H1 (cell line): ENCODE measurements around the gene DHX38. TPM values are rescaled to one million over a fixed set of nuclear protein-coding genes. Genes with fewer than 3 reads are reported as not detected.

ENCODE experiments used
- CTCF ChIA-PET: fragments of 300-600 bp; sonication (Branson Sonifier 250); formaldehyde crosslinking; loops from one replicate; lab custom pipeline; 2021; ENCODE audit not compliant: partially characterized antibody; lab: Charles Lee
- POLR2A ChIA-PET: fragments of 300-600 bp; sonication (Branson Sonifier 250); formaldehyde crosslinking; loops from one replicate; lab custom pipeline; 2021; ENCODE audit warnings: inconsistent platforms; ENCODE audit not compliant: partially characterized antibody; lab: Charles Lee
- DNase-seq, 2 experiments: peaks; one replicate each; pipeline versions ENCODE4 v3.0.0 to v3.0.0-alpha.2; 2010 to 2022; ENCODE audit warnings: low spot score in 2 of 2, low read depth in 1 of 2, mixed read lengths in 1 of 2
- FAIRE-seq: peaks from 2 replicates; lab custom pipeline; 2011; peaks lifted over from hg19 to GRCh38; lab: Jason Lieb, UNC
- H2AFZ ChIP-seq: 2 replicates; pipeline ENCODE4 v1.8.1; 2012; ENCODE audit warnings: low read length, inconsistent platforms
- H2AK5ac ChIP-seq: 2 replicates; pipeline ENCODE4 v1.6.1; 2013; ENCODE audit warnings: low read depth, low read length
- H2BK120ac ChIP-seq: replicated peaks from 2 replicates; pipeline ENCODE3; 2013; ENCODE audit warnings: low read depth, low read length, inconsistent platforms
- H2BK12ac ChIP-seq: 2 replicates; pipeline ENCODE4 v1.6.1; 2013; ENCODE audit warnings: low read depth, low read length
- H2BK15ac ChIP-seq: 2 replicates; pipeline ENCODE4 v1.6.1; 2013; ENCODE audit warnings: low read length
- H2BK20ac ChIP-seq: 2 replicates; pipeline ENCODE4 v1.6.1; 2013; ENCODE audit warnings: low read length
- H2BK5ac ChIP-seq: 2 replicates; pipeline ENCODE4 v1.6.1; 2013; ENCODE audit warnings: low read depth, low read length
- H3K14ac ChIP-seq: 2 replicates; pipeline ENCODE4 v1.6.1; 2013; ENCODE audit warnings: inconsistent platforms; ENCODE audit not compliant: insufficient read length
- H3K18ac ChIP-seq: 2 replicates; pipeline ENCODE4 v1.6.1; 2013; ENCODE audit warnings: low read length; ENCODE audit errors: extremely low read depth
- H3K23ac ChIP-seq: 2 replicates; pipeline ENCODE4 v1.6.1; 2013; ENCODE audit warnings: inconsistent platforms; ENCODE audit not compliant: insufficient read length
- H3K23me2 ChIP-seq: 2 replicates; pipeline ENCODE4 v1.6.1; 2013; ENCODE audit warnings: low read depth, low read length
- H3K27ac ChIP-seq: 2 replicates; pipeline ENCODE4 v1.6.1; 2011; ENCODE audit warnings: low read depth, low read length, inconsistent platforms
- H3K27me3 ChIP-seq, 4 experiments: replicated peaks in 1 of 4; 1 replicate in 1 of 4; 2 replicates in 3 of 4; pipeline versions ENCODE4 v1.6.1 to v1.8.1; 2011 to 2013; ENCODE audit warnings: low read length in 3 of 4, mild to moderate bottlenecking in 3 of 4, inconsistent platforms in 2 of 4, mixed read lengths in 2 of 4, moderate library complexity in 1 of 4; ENCODE audit not compliant: control insufficient read depth in 3 of 4, insufficient read depth in 3 of 4; ENCODE audit errors: extremely low read depth in 1 of 4
- H3K36me3 ChIP-seq, 4 experiments: 2 replicates each; pipeline versions ENCODE4 v1.6.1 to v1.8.1; 2011 to 2013; ENCODE audit warnings: mild to moderate bottlenecking in 4 of 4, low read length in 3 of 4, moderate library complexity in 2 of 4, control low read depth in 1 of 4, inconsistent platforms in 1 of 4; ENCODE audit not compliant: insufficient read depth in 4 of 4, control insufficient read depth in 2 of 4
- H3K4ac ChIP-seq: replicated peaks from 2 replicates; pipeline ENCODE3; 2013; ENCODE audit warnings: low read length, low read depth, mixed read lengths, inconsistent platforms; ENCODE audit not compliant: insufficient read length
- H3K4me1 ChIP-seq, 4 experiments: replicated peaks in 1 of 4; 1 replicate in 1 of 4; 2 replicates in 3 of 4; pipeline versions ENCODE4 v1.6.1 to v1.8.1; 2011 to 2013; ENCODE audit warnings: low read length in 3 of 4, inconsistent platforms in 2 of 4, mixed read lengths in 1 of 4; ENCODE audit not compliant: insufficient read depth in 4 of 4, control insufficient read depth in 3 of 4
- H3K4me2 ChIP-seq, 2 experiments: 2 replicates each; pipeline versions ENCODE4 v1.6.1 to v1.8.1; 2011 to 2013; ENCODE audit warnings: low read depth in 2 of 2, low read length in 2 of 2, control low read depth in 1 of 2, inconsistent platforms in 1 of 2, mild to moderate bottlenecking in 1 of 2; ENCODE audit not compliant: insufficient read depth in 1 of 2
- H3K4me3 ChIP-seq, 4 experiments: fragments of 200-600, 300-600 bp in 1 of 4; sonication (generic), shearing (Covaris generic), sonication (Bioruptor Twin) in 1 of 4; 2 replicates each; pipeline versions ENCODE4 v1.5.1 to v1.8.1; 2011 to 2016; ENCODE audit warnings: low read length in 4 of 4, low read depth in 3 of 4, control low read depth in 2 of 4, inconsistent platforms in 2 of 4, mild to moderate bottlenecking in 2 of 4, mixed read lengths in 1 of 4, moderate library complexity in 1 of 4; ENCODE audit not compliant: insufficient read depth in 2 of 4; ENCODE audit errors: extremely low read depth in 1 of 4
- H3K56ac ChIP-seq: replicated peaks from 2 replicates; pipeline ENCODE3; 2013; ENCODE audit warnings: low read depth, mild to moderate bottlenecking, mixed read lengths, low read length, inconsistent platforms; ENCODE audit not compliant: insufficient read length
- H3K79me1 ChIP-seq: 2 replicates; pipeline ENCODE4 v1.6.1; 2013; ENCODE audit warnings: low read depth, low read length, control low read depth
- H3K79me2 ChIP-seq, 2 experiments: 2 replicates each; pipeline versions ENCODE4 v1.6.1 to v1.8.1; 2012 to 2013; ENCODE audit warnings: low read length in 2 of 2, mild to moderate bottlenecking in 2 of 2, inconsistent platforms in 1 of 2; ENCODE audit not compliant: insufficient read depth in 2 of 2, control insufficient read depth in 1 of 2
- H3K9ac ChIP-seq, 4 experiments: replicated peaks in 1 of 4; 1 replicate in 1 of 4; 2 replicates in 3 of 4; pipeline versions ENCODE4 v1.6.1 to v1.8.1; 2011 to 2013; ENCODE audit warnings: low read depth in 3 of 4, low read length in 3 of 4, control low read depth in 2 of 4, mild to moderate bottlenecking in 2 of 4, moderate library complexity in 2 of 4, inconsistent platforms in 1 of 4; ENCODE audit errors: extremely low read depth in 1 of 4
- H3K9me3 ChIP-seq, 2 experiments: 2 replicates each; pipeline versions ENCODE4 v1.6.1 to v1.8.1; 2012 to 2013; ENCODE audit warnings: mild to moderate bottlenecking in 2 of 2, moderate library complexity in 2 of 2, control low read depth in 1 of 2, inconsistent platforms in 1 of 2, low read depth in 1 of 2, low read length in 1 of 2, mixed read lengths in 1 of 2; ENCODE audit not compliant: insufficient read depth in 2 of 2
- H4K20me1 ChIP-seq, 2 experiments: replicated peaks in 1 of 2; 2 replicates each; pipeline versions ENCODE3 to v1.8.1; 2011 to 2013; ENCODE audit warnings: inconsistent platforms in 2 of 2, low read length in 2 of 2, mild to moderate bottlenecking in 1 of 2; ENCODE audit not compliant: insufficient read depth in 2 of 2, control insufficient read depth in 1 of 2
- H4K5ac ChIP-seq: 2 replicates; pipeline ENCODE4 v1.6.1; 2013; ENCODE audit warnings: low read length, low read depth, mixed read lengths, inconsistent platforms; ENCODE audit not compliant: insufficient read length
- H4K8ac ChIP-seq: 2 replicates; pipeline ENCODE4 v1.8.0; 2013; ENCODE audit warnings: mild to moderate bottlenecking, moderate library complexity, low read length, inconsistent platforms; ENCODE audit not compliant: insufficient read depth; ENCODE audit errors: extremely low read depth
- H4K91ac ChIP-seq: replicated peaks from 2 replicates; pipeline ENCODE3; 2013; ENCODE audit warnings: low read length, mixed read lengths, inconsistent platforms; ENCODE audit not compliant: insufficient read length
- ASH2L ChIP-seq: fragments of 200-600, 300-600 bp; sonication (generic); IDR thresholded peaks from one replicate; pipeline ENCODE4 v1.7.1; 2017; ENCODE audit warnings: low read length
- SIX5 ChIP-seq: IDR thresholded peaks from 2 replicates; pipeline ENCODE4 v1.6.1; 2011; ENCODE audit warnings: mild to moderate bottlenecking, low read depth, low read length
- WGBS, 2 experiments: shearing (Covaris generic) in 1 of 2; methylation state at CpG; one replicate each; pipeline versions ENCODE4 v1.1.6 to v1.1.7; 2013 to 2015; ENCODE audit warnings: low lambda C conversion rate in 2 of 2, mixed read lengths in 2 of 2, inconsistent platforms in 1 of 2, low coverage in 1 of 2, missing lambda C conversion rate in 1 of 2; ENCODE audit not compliant: insufficient replicate concordance in 2 of 2, insufficient coverage in 1 of 2, insufficient read length in 1 of 2; ENCODE audit errors: extremely low coverage in 1 of 2, missing lambda C conversion rate in 1 of 2; 5-methylcytosine and 5-hydroxymethylcytosine counted together
- polyA plus RNA-seq, 7 experiments: library from polyadenylated mRNA; depleted of rRNA in 3 of 7; stranded (reverse) in 5 of 7; unstranded in 2 of 7; fragments of >200 nt in 5 of 7; fragments of 200-250 nt in 2 of 7; gene quantifications; 1 replicate in 5 of 7; 2 replicates in 1 of 7; 4 replicates in 1 of 7; pipeline versions ENCODE4 v1.2.1 to v1.2.3, GENCODE V29; 2011 to 2013; ENCODE audit warnings: missing spikeins in 2 of 7, mixed read lengths in 2 of 7
- total RNA-seq: library from RNA; stranded (reverse); fragmentation: NEBNext Ultra II Directional; extraction: Animal tissue kit (Norgen Biotek cat#: 25700); gene quantifications from 2 replicates; pipeline ENCODE4 v1.2.1, GENCODE V29; 2021

DHX38 gene
- total and polyA plus RNA-seq, 2 of the 8 experiments (the other 6 are each of a cell fraction or from before 2014, with no cell fraction given): 27.3 to 53.5 TPM

- Histone ChIP-seq H2BK5ac (no peak overlapping the region), H2BK12ac (no peak overlapping the region), H3K4me3 (no peak overlapping the region), H3K23me2 (no peaks in the 10 kb centered on the region), H3K27me3 (no peaks in the 10 kb centered on the region), H3K27ac (no peak overlapping the region), H4K91ac (no peak overlapping the region), H3K14ac (no peak overlapping the region), H2BK120ac (no peak overlapping the region), H2AK5ac (no peak overlapping the region), H4K20me1 (no peaks in the 10 kb centered on the region), H3K18ac (no peak overlapping the region), H3K9me3 (no peaks in the 10 kb centered on the region), H3K4me1 (no peaks in the 10 kb centered on the region), H3K9ac (no peak overlapping the region), H4K5ac (no peak overlapping the region), H3K79me1 (no peaks in the 10 kb centered on the region), H3K23ac (no peak overlapping the region), H2BK20ac (no peak overlapping the region; the same call in 1 of the 2 replicates), H3K36me3 (no peaks in the 10 kb centered on the region), H2BK15ac (no peak overlapping the region), H3K4me2 (no peak overlapping the region), H3K4ac (no peak overlapping the region), H3K56ac (no peak overlapping the region), H2AFZ (no peak overlapping the region), H4K8ac (no peak overlapping the region), H3K79me2 (no peaks in the 10 kb centered on the region)
- ChIA-PET POLR2A (interaction anchor here (1.2 to 1.4 kb wide), 2 partner anchors 10 to 33 kb away, joined by 3 to 4 read pairs; partner anchors contain the start of gene TXNL4B), CTCF (no interaction called here)
- TF ChIP-seq ASH2L: no peak
- TF ChIP-seq SIX5: no peak
- no peak for FAIRE-seq
- 89% methylated on average over 9 of the region's 9 CpGs; no CpG with 5 or more reads in 1 of the 2 experiments for WGBS, 2 experiments
- DNase-seq: no peak
Measured at GRCh38 chr16:72060405-72060804, 33.2 kb upstream of the DHX38 start.
